HG02571 (cell line): ENCODE data around the gene TMEM54.
"Not testable (repeated sequence)": the region's sequence is repeated elsewhere in the genome, so short reads cannot be mapped to it uniquely, and the experiment has no call there.

Experiments
- ATAC-seq: cut with Tn5 transposase; IDR thresholded peaks from one replicate; pipeline ENCODE4 v1.9.1; 2021; ENCODE audit warnings: mild to moderate bottlenecking, moderate library complexity; ENCODE audit not compliant: unreplicated experiment

The TMEM54 gene

GRCh38 chr1:32919811-32920733 lies 18.9 kb upstream of the TMEM54 start:
- no peak for ATAC-seq

DNA sequence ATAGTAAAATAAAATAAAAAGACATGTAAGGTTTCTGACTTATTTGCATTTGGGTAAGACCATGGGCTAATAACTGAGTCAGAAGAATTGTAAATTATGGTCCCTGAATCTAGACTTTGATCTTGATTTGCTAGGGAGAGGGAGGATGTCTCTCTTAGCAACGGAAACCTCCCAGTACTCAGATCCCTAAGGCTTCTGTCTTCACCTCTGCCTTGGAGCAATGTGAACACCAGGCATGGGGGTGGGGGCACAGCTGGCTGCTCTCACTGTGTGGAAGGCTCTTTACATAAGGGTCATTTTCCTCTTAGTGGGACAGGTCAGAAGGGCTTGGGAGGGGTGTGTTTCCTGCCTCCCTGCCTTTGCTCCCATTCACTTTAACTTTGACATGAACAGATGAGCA lies 17.0 kb upstream of the TMEM54 start:
- no peak for ATAC-seq

GRCh38 chr1:32917521-32917920 lies 16.3 kb upstream of the TMEM54 start:
- ATAC-seq: no peak

DNA sequence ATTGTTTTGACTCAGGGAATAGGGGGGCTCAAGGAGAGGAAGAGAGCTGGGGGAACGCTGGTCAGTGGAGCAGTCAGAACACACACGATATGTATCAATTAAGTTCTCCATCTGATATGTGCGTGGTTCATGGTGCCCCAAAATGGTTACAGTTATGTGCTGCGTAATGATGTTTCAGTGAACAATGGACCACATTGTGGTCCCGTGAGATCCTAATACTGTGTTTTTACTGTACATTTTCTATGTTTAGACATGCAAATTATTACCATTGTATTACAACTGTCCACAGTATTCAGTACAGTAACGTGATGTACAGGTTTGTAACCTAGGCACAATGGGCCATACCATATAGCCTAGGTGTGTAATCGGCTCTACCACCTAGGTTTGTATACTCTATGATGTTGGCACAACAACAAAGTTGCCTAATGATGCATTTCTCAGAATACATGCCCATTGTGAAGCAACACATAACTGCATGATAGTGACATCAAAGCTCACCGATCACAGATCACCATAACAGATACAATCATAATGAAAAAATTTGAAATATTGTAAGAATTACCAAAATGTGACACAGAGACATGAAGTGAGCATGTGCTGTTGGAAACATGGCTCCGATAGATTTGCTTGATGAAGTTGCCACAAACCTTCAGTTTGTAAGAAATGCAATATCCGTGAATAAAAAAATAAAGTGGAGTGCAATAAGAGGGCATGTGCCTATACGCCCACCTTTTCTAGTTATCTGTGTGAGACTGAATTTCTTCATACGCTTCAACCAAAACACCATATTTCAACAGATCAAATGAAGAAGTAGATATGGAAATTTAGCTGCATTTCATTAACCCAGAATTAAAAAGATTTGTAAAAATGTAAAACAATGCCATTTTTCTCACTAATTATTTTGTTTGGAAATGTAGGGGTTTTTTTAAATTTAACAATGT lies 14.8 kb upstream of the TMEM54 start:
- ATAC-seq: no peak

DNA sequence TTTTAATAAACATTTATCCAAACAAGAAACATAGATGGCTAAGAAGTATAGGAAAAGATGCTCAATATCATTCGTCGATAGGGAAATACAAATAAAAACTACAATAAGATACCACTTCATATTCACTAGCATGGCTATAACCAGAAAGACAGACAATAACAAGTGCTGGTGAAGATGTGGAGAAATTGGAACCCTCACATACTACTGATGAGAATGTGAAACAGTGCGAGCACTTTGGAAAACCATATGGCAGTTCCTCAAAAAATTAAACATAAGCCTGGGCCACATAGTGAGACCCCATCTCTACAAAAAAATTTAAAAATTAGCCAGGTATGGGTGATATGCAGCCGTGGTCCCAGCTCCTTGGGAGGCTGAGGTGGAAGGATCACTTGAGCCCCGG lies 9.1 kb upstream of the TMEM54 start:
- ATAC-seq: no peak

- no peak for ATAC-seq
Measured at GRCh38 chr1:32907435-32907834, 6.2 kb upstream of the TMEM54 start.

DNA sequence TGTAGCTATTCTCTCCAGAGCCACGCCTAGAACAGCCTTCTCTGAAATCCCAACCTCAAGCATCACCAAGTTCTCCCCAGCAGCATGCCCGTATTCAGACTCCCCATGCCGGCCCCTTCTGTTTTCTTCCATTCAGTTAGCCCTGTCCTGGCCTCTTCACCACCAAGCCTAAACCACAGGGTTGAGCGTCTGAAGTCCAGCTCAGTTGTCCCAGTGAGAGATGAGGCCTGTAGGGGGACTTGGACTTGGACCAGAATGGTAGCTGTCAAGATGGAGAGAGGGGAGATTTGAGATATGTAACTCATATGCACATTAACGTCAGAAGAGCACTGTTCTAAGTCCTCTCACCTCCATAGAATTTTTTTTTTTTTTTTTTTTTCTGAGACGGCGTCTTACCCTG lies 5.5 kb upstream of the TMEM54 start:
- no peak for ATAC-seq

GRCh38 chr1:32905588-32905987 lies 4.4 kb upstream of the TMEM54 start:
- ATAC-seq: not testable (repeated sequence)

GRCh38 chr1:32904797-32905196 lies 3.6 kb upstream of the TMEM54 start:
- ATAC-seq: no peak

DNA sequence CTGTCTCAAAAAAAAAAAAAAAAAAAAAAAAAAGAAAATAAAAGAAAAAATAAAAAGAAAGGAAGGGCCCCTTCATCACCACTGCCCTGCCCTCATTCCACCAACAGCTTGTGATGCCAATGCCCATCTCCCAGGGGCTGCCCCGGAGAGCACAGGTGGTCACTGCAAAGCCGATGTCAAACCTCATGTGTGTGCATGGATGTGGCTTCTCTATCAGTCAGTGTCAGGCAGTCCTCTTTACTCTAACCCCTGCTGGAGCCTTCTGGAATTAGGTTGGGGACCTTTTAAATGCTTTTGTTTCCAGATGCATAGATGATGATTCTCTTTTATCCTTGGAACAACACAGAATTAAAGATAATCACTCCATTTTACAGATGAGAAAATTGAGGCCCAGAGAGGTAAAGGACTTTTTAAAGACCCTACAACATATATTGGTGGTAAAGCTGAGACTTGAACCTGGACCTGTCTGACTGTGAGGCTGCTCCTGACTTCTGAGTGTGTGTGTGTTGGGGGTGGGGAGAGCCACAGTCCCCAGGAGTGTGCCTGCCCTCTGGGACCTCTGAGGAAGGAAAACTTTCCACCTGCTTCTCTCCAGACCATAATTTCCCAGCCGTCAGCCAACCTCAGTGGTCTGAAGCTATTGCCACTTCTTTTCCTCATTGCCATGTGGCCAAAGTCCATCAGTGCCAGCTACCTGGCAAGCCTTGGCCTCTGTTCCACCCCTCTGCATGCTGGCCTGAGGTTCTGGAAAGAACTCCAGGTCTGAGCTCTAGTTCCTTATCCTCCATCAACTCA lies 3.0 kb upstream of the TMEM54 start:
- ATAC-seq: no peak

GRCh38 chr1:32902535-32902920 lies 1.3 kb upstream of the TMEM54 start:
- ATAC-seq: no peak

DNA sequence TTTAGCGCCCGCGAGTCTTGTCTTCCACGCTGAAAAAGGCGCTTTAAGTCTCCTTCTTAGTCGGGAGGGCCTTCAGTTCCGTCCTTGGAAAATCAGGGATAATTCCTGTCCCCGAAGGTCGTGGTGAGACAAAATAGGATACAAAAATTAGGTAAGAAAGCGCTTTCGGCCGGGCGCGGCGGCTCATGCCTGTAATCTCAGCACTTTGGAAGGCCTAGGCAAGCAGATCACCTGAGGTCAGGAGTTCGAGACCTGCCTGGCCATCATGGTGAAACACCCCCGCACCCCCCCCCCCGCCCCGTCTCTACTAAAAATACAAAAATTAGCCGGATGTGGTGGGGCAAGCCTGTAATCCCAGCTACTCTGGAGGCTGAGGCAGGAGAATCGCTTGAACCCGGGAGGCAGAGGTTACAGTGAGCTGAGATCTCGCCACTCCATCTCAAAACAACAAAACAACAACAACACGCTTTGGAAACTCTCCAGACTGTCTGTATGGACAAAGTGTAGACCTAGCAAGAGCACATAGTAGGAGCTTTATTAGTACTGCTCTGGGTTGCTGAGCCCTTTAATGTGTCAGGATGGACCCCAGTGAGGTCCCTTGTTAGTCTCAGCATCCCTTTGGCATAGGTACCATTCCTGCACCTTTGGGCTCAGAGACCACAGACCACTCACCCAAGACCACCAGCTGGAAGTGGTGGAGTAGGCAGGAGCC lies 790 bp upstream of the TMEM54 start:
- no peak for ATAC-seq

- no peak for ATAC-seq
Measured at GRCh38 chr1:32900371-32900955, 726 bp downstream of the TMEM54 start.

- ATAC-seq: no peak
Measured at GRCh38 chr1:32899586-32900296, 1.4 kb downstream of the TMEM54 start.

GRCh38 chr1:32898958-32899357 lies 2.2 kb downstream of the TMEM54 start:
- no peak for ATAC-seq

- ATAC-seq: no peak
Measured at GRCh38 chr1:32898056-32898455, 3.1 kb downstream of the TMEM54 start.

GRCh38 chr1:32897082-32898049 lies 3.8 kb downstream of the TMEM54 start:
- ATAC-seq: no peak

GRCh38 chr1:32896451-32896850 lies 4.7 kb downstream of the TMEM54 start:
- ATAC-seq: no peak
